K562 (cell line): ENCODE results near the gene SP4. TPM values are rescaled to one million over a fixed set of nuclear protein-coding genes. Genes with fewer than 3 reads are reported as not detected.

Experiments
- ATAC-seq: fragments of 200-7000 bp; cut with Tn5 transposase; 3 replicates; pipeline ENCODE4 v1.9.1; 2020; ENCODE audit warnings: moderate library complexity
- BruUV-seq: library from RNA; stranded (reverse); fragments of 400-500 nt; replicated peaks from 2 replicates; lab custom pipeline; 2021; lab: Mats Ljungman, UMichigan
- CTCF ChIA-PET: fragments of 300-600 bp; formaldehyde crosslinking; extraction: SDS; loops from one replicate; lab custom pipeline; 2021; ENCODE audit warnings: low intra/inter-chr PET ratio; lab: Yijun Ruan, JAX
- POLR2A ChIA-PET: fragments of 300-600, 350-650 bp; sonication (Branson Sonifier 250); formaldehyde crosslinking; extraction: SDS; loops from one replicate; lab custom pipeline; 2021; ENCODE audit warnings: antibody characterized with exemption, inconsistent platforms; lab: Yijun Ruan, JAX
- DNase-seq, 4 experiments: peaks; one replicate each; pipeline versions ENCODE4 v3.0.0 to v3.0.0-alpha.2; 2011 to 2018; ENCODE audit warnings: low spot score in 3 of 4, mixed read lengths in 3 of 4; ENCODE audit errors: extremely low read depth in 1 of 4
- FAIRE-seq: peaks from 2 replicates; lab custom pipeline; 2011; peaks lifted over from hg19 to GRCh38; lab: Jason Lieb, UNC
- H2AFZ ChIP-seq: 2 replicates; pipeline ENCODE4 v1.6.0; 2011; ENCODE audit warnings: low read depth, low read length, control low read depth, inconsistent platforms
- H3K27ac ChIP-seq: fragments of 200-600 bp; 3 replicates; pipeline ENCODE4 v1.8.0; 2011; ENCODE audit warnings: low read depth, mild to moderate bottlenecking, control low read depth, inconsistent platforms, low read length, moderate library complexity, mixed read lengths; ENCODE audit errors: extremely low read depth
- H3K27me3 ChIP-seq, 2 experiments: fragments of 300-600 bp in 1 of 2; 2 replicates in 1 of 2; 3 replicates in 1 of 2; pipeline versions ENCODE4 v1.6.0 to v1.8.0; 2011; ENCODE audit warnings: inconsistent platforms in 2 of 2, low read length in 2 of 2, mild to moderate bottlenecking in 1 of 2, mixed read lengths in 1 of 2, moderate library complexity in 1 of 2; ENCODE audit not compliant: control insufficient read depth in 2 of 2, insufficient read depth in 2 of 2
- H3K36me3 ChIP-seq: fragments of 300-600 bp; 3 replicates; pipeline ENCODE4 v1.8.0; 2011; ENCODE audit warnings: mild to moderate bottlenecking, low read length, inconsistent platforms; ENCODE audit not compliant: control insufficient read depth, insufficient read depth
- H3K4me1 ChIP-seq, 2 experiments: fragments of 200-600 bp in 1 of 2; replicated peaks in 1 of 2; 2 replicates in 1 of 2; 3 replicates in 1 of 2; pipeline versions ENCODE4 v1.5.1 to v1.8.0; 2011; ENCODE audit warnings: inconsistent platforms in 2 of 2, low read length in 2 of 2, mild to moderate bottlenecking in 1 of 2, mixed read lengths in 1 of 2, moderate library complexity in 1 of 2; ENCODE audit not compliant: control insufficient read depth in 2 of 2, insufficient read depth in 2 of 2
- H3K4me2 ChIP-seq: 2 replicates; pipeline ENCODE4 v1.6.1; 2011; ENCODE audit warnings: low read length, control low read depth, inconsistent platforms, mixed read lengths; ENCODE audit not compliant: insufficient read depth
- H3K4me3 ChIP-seq: fragments of 200-600 bp; sonication (generic), shearing (Covaris generic); 2 replicates; pipeline ENCODE4 v1.5.1; 2016; ENCODE audit warnings: control low read depth, inconsistent platforms
- H3K79me2 ChIP-seq: fragments of 200-600 bp; 3 replicates; pipeline ENCODE4 v1.8.0; 2011; ENCODE audit warnings: low read length, inconsistent platforms; ENCODE audit not compliant: control insufficient read depth, insufficient read depth
- H3K9ac ChIP-seq, 2 experiments: 2 replicates each; pipeline versions ENCODE4 v1.6.0 to v1.6.1; 2011; ENCODE audit warnings: low read depth in 2 of 2, low read length in 2 of 2, control low read depth in 1 of 2, inconsistent platforms in 1 of 2, mild to moderate bottlenecking in 1 of 2, mixed read lengths in 1 of 2; ENCODE audit not compliant: insufficient read depth in 1 of 2
- H3K9me1 ChIP-seq: one replicate; pipeline ENCODE4 v1.6.0; 2011; ENCODE audit warnings: inconsistent platforms, mild to moderate bottlenecking, low read length, moderate library complexity; ENCODE audit not compliant: control insufficient read depth, insufficient read depth
- H3K9me3 ChIP-seq: replicated peaks from 2 replicates; pipeline ENCODE4 v1.5.1; 2011; ENCODE audit warnings: low read depth, low read length, inconsistent platforms; ENCODE audit not compliant: control insufficient read depth, insufficient read depth
- H4K20me1 ChIP-seq: replicated peaks from 2 replicates; pipeline ENCODE4 v1.6.1; 2011; ENCODE audit warnings: low read length, inconsistent platforms, mixed read lengths; ENCODE audit not compliant: control insufficient read depth, insufficient read depth
- ARHGAP35 ChIP-seq: fragments of 450-650 bp; IDR thresholded peaks from 2 replicates; pipeline ENCODE4 v1.6.1; 2018; ENCODE audit not compliant: partially characterized antibody
- CEBPB ChIP-seq: fragments of 450-650 bp; IDR thresholded peaks from 2 replicates; pipeline ENCODE4 v1.6.1; 2016; ENCODE audit warnings: missing genetic modification characterization, missing compliant biosample characterization
- CEBPG ChIP-seq, 3 experiments: fragments of 200-800 bp in 1 of 3; sonication (Bioruptor generic) in 1 of 3; sonication (generic) in 1 of 3; formaldehyde crosslinking in 1 of 3; IDR thresholded peaks in 2 of 3; conservative IDR thresholded peaks in 1 of 3; 2 replicates each; pipeline versions ENCODE4 v1.6.1 to v1.8.0; 2016 to 2022; ENCODE audit warnings: missing compliant biosample characterization in 2 of 3, missing genetic modification characterization in 2 of 3, mild to moderate bottlenecking in 1 of 3, missing genetic modification reagents in 1 of 3
- DDX20 ChIP-seq: fragments of 450-650 bp; IDR thresholded peaks from 2 replicates; pipeline ENCODE4 v1.6.1; 2016; ENCODE audit warnings: missing genetic modification characterization, low read depth, mild to moderate bottlenecking, missing compliant biosample characterization, moderate library complexity
- NCOR1 ChIP-seq: fragments of 450-650 bp; IDR thresholded peaks from 2 replicates; pipeline ENCODE4 v1.6.1; 2016; ENCODE audit warnings: mild to moderate bottlenecking, moderate library complexity
- RFX7 ChIP-seq: fragments of 250-450 bp; sonication (Bioruptor Pico); IDR thresholded peaks from 2 replicates; pipeline ENCODE4 v1.5.1; 2021; ENCODE audit warnings: mild to moderate bottlenecking
- TEAD1 ChIP-seq, 2 experiments: fragments of 450-650 bp in 1 of 2; sonication (generic) in 1 of 2; formaldehyde crosslinking; IDR thresholded peaks; 2 replicates each; pipeline versions ENCODE4 v1.4.0 to v1.8.0; 2020 to 2022; ENCODE audit warnings: mild to moderate bottlenecking in 2 of 2, missing genetic modification reagents in 1 of 2
- ZNF311 ChIP-seq: fragments of 250-450 bp; sonication (Bioruptor Pico); IDR thresholded peaks from 2 replicates; pipeline ENCODE4 v1.4.0; 2020; ENCODE audit warnings: mild to moderate bottlenecking, moderate library complexity
- WGBS: fragments of 100-300 bp; shearing (Covaris generic); methylation state at CpG from one replicate; pipeline ENCODE4 v1.1.6; 2016; ENCODE audit warnings: low coverage, mixed read lengths; ENCODE audit not compliant: insufficient coverage; ENCODE audit errors: missing lambda C conversion rate; 5-methylcytosine and 5-hydroxymethylcytosine counted together
- in situ Hi-C: fragments of 300-500 bp; cut with MboI; formaldehyde crosslinking; loops from 4 replicates; pipeline ENCODE4 v1.15.0; 2018; ENCODE audit warnings: inconsistent platforms, mixed read lengths
- intact Hi-C: fragments of 100-400 bp; cut with micrococcal nuclease; formaldehyde crosslinking; loops from 2 replicates; pipeline ENCODE4 v1.14.2; 2022
- polyA plus RNA-seq, 8 experiments: library from polyadenylated mRNA; depleted of rRNA in 4 of 8; stranded (reverse) in 5 of 8; unstranded in 3 of 8; fragments of >200 nt; fragmentation: Nextera tagmentation in 2 of 8; fragmentation: Illumina TruSeq in 1 of 8; extraction: Ambion mirVana in 2 of 8; extraction: Trizol in 1 of 8; gene quantifications; 2 replicates each; pipeline versions ENCODE4 v1.2.1 to v1.2.3, GENCODE V29; 2011 to 2014; ENCODE audit warnings: inconsistent platforms in 1 of 8, missing spikeins in 1 of 8
- total RNA-seq, 7 experiments: library from RNA; depleted of rRNA in 6 of 7; stranded (reverse); fragments of >200 nt in 6 of 7; fragmentation: Illumina TruSeq in 2 of 7; extraction: Trizol in 2 of 7; gene quantifications; 2 replicates each; pipeline versions ENCODE4 v1.2.1 to v1.2.3, GENCODE V29; 2011 to 2021; ENCODE audit warnings: low replicate concordance in 1 of 7

The SP4 gene
- total and polyA plus RNA-seq, 9 of the 15 experiments (the other 6 are each of a cell fraction or from before 2014, with no cell fraction given), result 2.4 to 9.4 (median 4.5) TPM

GRCh38 chr7:21463524-21463923 is 35.6 kb downstream of the SP4 start:
- 32% methylated on average over 3 of the region's 4 CpGs for WGBS
- Histone ChIP-seq H3K4me3 (no peak overlapping the region), H3K4me1 (no peaks in the 10 kb centered on the region; a peak in 1 of 5 replicates), H3K9me1 (no peaks in the 10 kb centered on the region), H4K20me1 (no peaks in the 10 kb centered on the region), H3K4me2 (no peak overlapping the region), H3K9ac (no peak overlapping the region), H3K27ac (no peak overlapping the region), H3K79me2 (no peaks in the 10 kb centered on the region), H3K27me3 (no peaks in the 10 kb centered on the region), H2AFZ (no peak overlapping the region), H3K36me3 (no peaks in the 10 kb centered on the region), H3K9me3 (no peaks in the 10 kb centered on the region)
- BruUV-seq, result no TSS peak
- ATAC-seq, result no peak
- FAIRE-seq, result no peak
- POLR2A ChIA-PET, result no interaction called here
- TF ChIP-seq TEAD1 (CRISPR knock-in tag; IDR thresholded peaks at IDR 0.05) (no peak), ARHGAP35 (no peak), DDX20 (tag) (no peak), NCOR1 (no peak), RFX7 (CRISPR knock-in tag) (no peak)
- in situ Hi-C loops, result no loop called here
- intact Hi-C loops, result no loop called here
- no peak for DNase-seq
- CTCF ChIA-PET, result no interaction called here

DNA sequence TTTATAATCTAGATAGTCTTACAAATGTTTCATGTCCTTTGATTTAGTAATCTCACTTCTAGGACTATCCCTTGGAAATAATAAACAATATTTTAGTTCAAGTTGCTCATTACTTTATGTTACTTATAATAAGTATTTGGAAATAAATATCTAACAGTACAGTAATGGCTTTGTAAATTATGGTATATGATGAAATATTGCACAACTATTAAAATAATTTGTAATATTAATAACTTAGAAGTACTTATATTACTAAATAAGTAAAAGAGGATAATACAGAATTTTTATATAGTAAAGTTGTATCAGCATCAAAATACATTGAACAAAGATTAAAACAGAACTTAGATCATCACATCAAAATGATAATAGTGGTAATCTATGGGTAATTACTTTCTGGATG is 41.1 kb downstream of the SP4 start:
- in situ Hi-C loops, result no loop called here
- peaks cover 2% of the 10 kb centered on the region for H3K9me1 ChIP-seq
- no peaks in the 10 kb centered on the region for H3K9me3 ChIP-seq
- ATAC-seq, result no peak
- POLR2A ChIA-PET, result no interaction called here
- no peak overlapping the region for H3K9ac ChIP-seq
- H3K4me1 ChIP-seq, result peaks cover 0 to 6% of the 10 kb centered on the region in 2 experiments; a peak in 2 of 5 replicates
- no peak overlapping the region for H3K4me2 ChIP-seq
- TF ChIP-seq ZNF311 (CRISPR knock-in tag) (no peak), CEBPG (CRISPR knock-in tag; IDR thresholded peaks at IDR 0.05) (no peak), CEBPG (tag; conservative IDR thresholded peaks at IDR 0.05 in 1 of 2, IDR thresholded peaks at IDR 0.05 in 1 of 2) (peak in 1 of 2 experiments; percentile 86; a peak in 3 of 4 replicates), CEBPB (tag) (peak; percentile 69)
- TF ChIP-seq, all 486 proteins: peak for 2
- no peak for DNase-seq
- H2AFZ ChIP-seq, result no peak overlapping the region
- H3K27ac ChIP-seq, result no peak overlapping the region
- no peak overlapping the region for H3K4me3 ChIP-seq
- H3K27me3 ChIP-seq, result no peaks in the 10 kb centered on the region
- H4K20me1 ChIP-seq, result no peaks in the 10 kb centered on the region
- H3K36me3 ChIP-seq, result no peaks in the 10 kb centered on the region
- no peaks in the 10 kb centered on the region for H3K79me2 ChIP-seq
- CTCF ChIA-PET, result no interaction called here
- FAIRE-seq, result no peak
- intact Hi-C loops, result no loop called here
- BruUV-seq, result no TSS peak
